HG02571 (cell line): ENCODE data around the gene CAT.
A peak's percentile ranks its signal among the peaks of the same experiment; 100 is the strongest.

Experiments used
- ATAC-seq: cut with Tn5 transposase; IDR thresholded peaks from one replicate; pipeline ENCODE4 v1.9.1; 2021; ENCODE audit warnings: mild to moderate bottlenecking, moderate library complexity; ENCODE audit not compliant: unreplicated experiment

CAT gene

DNA sequence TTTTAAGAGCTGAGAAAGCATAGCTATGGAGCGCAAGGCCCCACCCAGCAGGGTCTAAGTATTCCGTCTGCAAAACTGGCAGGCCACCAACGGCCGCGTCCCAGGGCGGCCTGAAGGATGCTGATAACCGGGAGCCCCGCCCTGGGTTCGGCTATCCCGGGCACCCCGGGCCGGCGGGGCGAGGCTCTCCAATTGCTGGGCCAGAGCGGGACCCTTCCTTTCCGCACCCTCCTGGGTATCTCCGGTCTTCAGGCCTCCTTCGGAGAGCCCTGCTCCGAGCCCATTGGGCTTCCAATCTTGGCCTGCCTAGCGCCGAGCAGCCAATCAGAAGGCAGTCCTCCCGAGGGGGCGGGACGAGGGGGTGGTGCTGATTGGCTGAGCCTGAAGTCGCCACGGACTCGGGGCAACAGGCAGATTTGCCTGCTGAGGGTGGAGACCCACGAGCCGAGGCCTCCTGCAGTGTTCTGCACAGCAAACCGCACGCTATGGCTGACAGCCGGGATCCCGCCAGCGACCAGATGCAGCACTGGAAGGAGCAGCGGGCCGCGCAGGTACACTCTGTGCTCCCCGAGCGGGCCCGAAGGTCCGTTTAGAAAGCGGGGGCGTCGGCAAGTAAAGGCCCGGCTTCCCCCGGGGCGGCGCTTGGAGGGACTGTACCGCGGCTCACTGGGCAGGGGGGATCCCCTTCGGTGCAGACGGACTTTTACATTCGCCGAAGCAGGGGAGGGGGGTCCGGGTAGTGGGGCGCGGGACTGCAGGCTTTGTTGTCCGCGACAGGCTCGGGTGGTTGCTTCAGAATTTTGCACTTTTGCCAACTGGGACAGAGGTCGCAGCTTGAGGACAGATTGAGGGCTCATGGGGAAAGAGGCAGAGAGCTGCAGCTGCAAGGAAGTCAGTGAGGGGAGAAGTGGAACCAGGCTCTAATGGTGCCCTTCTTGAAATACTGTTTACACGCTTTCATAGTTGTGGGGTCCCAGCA, at the start of gene CAT:
CAT (plus strand) TSS at position 406 of the 979 bp plus-strand sequence; CDS start at position 486, 80 bp downstream.
- ATAC-seq: peak; percentile 96

- no peak for ATAC-seq
Observed at GRCh38 chr11:34394771-34395300, 43.9 kb upstream of the CAT start.

DNA sequence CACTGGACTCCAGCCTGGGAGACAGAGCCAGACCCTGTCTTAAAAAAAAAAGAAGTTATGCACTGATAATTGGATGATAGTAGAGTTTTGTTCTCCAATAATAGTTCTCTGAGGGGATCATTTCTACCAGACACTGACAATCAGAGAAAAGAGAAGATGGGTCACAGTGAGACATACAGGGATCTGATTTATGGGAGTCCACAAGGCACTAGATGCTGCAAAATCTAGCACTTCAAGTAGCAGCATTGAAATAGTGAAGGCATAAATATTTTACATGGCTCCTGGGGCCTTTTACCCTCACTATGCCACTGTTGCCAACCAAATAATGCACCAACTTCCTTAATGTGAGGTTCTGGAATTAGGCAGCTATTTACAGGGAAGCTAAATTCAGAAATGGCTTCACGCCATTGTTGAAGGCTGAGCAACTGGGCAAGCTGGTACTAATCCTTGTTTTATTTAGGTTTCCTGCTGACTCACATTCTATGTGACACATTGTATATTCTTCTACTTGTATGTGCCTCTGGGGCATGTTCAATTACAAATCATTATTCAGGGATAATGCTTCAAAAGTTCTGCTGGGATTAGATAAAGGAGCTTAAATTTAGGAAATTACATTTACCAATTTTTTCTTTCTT, 42.7 kb upstream of the CAT start:
- no peak for ATAC-seq

- no peak for ATAC-seq
Observed at GRCh38 chr11:34397120-34397519, 41.6 kb upstream of the CAT start.

DNA sequence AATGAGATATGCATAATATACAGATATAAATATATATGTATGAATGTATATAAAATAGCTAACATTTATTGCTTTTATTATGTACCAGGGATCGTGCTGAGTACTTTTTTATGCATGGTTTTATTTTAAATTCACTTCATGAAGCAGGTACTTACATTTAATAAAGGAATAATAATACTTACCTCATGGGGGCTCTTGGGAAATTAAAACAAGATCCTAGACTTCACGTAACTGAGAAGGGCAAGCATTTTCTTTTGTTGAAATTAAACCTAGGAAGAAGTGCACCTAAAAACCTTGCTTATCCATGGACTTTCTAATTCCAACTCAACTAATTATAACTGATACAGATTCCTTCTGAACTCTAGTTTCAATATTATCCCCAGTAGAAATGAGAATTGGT, 40.9 kb upstream of the CAT start:
- no peak for ATAC-seq

- no peak for ATAC-seq
Observed at GRCh38 chr11:34403431-34403830, 35.3 kb upstream of the CAT start.

DNA sequence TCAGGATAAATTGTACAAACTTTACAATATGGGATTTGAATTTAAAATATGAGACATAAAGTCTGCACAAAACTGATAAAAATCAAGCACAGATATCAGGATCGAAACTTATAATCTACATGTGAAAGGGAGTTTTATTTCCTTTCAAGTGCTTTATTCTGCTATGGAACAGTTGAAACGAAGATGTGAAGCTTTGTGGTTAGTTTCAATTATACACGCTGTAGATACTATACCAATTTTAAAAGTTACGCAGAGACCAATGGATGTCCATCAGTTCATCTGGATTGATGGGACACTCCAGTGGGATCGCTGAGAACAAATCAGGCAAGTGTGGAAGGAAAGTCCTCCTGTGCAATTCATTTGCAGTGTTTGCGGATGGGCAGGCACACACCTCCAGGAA, 34.5 kb upstream of the CAT start:
- no peak for ATAC-seq

DNA sequence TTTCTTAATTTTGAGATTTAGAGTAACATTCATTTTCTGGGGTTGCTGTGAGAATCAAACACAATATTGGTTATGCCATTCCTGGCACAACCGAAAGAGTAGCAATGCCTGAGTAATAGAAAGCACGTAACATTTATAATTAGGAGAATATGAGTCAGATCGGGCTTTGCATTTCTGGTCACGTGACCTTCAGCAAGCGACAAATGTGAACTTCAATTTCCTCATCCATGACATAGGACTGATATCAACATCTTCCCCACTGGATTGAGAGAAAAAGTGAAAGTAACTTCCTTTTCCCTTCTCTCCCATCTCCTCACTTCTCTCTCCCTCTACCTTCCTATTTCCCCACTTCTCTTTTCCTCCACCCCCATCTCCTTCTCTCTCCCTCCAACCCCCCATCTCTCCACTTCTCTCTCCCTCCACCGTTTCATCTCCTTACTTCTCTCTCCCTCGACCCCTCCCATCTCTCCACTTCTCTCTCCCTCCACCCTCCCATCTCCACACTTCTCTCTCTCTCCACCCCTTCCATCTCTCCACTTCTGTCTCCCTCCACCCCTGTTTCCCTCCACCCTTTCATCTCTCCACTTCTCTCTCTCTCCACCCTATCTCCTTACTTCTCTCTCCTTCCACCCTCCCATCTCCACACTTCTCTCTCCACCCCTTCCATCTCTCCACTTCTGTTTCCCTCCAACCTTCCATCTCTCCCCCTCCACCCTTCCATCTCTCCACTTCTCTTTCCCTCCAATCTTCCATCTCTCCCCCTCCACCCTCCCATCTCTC, 33.5 kb upstream of the CAT start:
- no peak for ATAC-seq

GRCh38 chr11:34406413-34406812, 32.3 kb upstream of the CAT start:
- no peak for ATAC-seq

DNA sequence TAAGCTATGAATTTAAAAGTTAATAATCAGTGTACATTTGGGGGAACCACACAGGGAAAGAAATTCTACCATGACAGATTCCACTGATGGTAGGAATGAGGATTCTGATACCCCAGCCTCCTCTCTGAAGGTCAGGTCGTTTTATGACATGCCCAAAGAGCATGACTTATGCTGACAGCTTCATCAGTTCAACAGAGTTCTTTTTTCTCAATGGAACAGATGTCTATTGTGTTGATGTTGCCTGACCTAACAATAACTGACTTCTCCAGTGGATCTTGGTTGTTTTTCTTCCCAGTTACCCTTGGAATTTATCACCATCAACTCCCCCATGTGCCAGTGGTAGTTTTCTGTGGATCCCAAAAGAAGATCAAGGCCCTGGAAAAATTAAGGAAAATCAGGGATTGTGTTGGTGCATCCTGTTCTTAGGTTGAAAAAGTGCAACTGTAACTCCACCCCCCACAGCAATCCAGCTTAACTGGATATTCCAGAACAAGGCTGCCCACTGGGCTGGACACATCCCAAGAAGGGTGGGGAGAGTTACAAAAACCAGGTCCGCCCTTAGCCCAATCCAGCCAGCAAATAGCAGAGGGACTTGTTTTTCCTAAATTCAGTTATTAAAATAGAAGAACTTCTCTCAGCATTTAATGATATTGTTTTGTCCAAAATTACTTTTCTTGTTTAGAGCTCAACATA, 31.5 kb upstream of the CAT start:
- ATAC-seq: no peak

DNA sequence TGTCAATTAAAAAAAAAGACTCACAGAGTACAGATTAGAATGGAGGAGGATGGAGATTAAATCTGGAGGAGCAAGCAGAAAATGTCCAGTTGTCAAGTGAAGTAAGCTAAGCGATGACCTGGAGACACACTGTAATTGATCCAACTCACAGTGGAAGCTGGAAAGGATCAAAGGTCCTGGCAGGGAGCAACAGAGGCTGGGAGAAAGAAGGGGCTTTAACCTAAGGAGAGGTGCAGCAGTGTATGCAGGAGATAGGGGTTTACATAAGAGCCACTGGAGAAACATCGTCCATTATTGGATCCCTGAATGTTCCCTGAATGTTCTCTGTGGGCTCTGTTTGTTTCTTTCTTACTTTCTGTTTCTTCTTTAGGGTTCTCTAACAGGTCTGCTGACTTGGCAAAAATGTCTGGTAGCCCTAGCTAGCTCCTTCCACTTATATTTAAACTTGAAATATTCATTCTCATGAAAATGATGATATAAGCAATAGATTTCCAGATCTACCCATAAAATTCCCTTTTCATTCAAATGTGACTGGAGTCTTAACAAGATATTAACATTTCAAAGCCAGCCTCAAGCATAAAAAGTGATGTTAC, 30.1 kb upstream of the CAT start:
- no peak for ATAC-seq

- no peak for ATAC-seq
Observed at GRCh38 chr11:34411111-34411510, 27.6 kb upstream of the CAT start.

- ATAC-seq: no peak
Observed at GRCh38 chr11:34411791-34412190, 26.9 kb upstream of the CAT start.

GRCh38 chr11:34413263-34413662, 25.5 kb upstream of the CAT start:
- no peak for ATAC-seq

DNA sequence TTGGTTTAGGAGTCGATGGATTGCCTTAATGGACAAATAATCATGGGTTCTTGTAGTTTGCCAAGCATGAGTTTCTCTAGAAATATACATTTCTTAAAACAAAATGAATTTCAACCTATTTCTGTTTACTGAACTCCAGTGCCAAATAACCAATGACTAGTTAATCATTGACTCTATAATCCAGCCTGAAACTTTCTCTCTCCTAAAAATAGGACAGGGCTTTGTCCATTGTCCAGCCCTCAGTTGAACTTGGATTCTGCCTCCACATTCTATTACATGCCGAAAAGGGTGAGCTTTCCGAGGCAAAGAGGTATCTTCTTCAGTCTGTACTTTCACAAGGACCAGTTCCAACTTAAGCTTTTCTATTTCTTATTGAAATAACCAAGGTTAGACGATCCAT, 23.2 kb upstream of the CAT start:
- ATAC-seq: no peak

DNA sequence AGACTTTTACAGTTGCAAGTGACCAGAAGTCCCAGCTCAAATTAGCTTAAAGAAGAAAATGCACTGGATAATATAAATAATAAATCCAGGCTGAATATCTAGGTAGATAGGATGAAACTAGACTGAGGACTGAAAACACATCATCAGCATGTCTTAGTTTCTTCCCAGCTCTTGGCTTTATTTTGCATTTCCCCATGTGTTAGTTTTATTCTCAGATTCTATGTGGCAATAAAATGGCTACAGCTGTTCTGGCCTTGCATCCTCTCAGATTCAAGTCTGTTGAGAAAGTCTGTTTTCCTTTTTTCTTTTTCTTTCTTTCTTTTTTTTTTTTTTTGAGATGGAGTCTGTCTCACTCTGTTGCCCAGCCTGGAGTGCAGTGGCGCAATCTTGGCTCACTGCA, 22.6 kb upstream of the CAT start:
- no peak for ATAC-seq

- ATAC-seq: no peak
Observed at GRCh38 chr11:34416766-34417165, 22.0 kb upstream of the CAT start.

DNA sequence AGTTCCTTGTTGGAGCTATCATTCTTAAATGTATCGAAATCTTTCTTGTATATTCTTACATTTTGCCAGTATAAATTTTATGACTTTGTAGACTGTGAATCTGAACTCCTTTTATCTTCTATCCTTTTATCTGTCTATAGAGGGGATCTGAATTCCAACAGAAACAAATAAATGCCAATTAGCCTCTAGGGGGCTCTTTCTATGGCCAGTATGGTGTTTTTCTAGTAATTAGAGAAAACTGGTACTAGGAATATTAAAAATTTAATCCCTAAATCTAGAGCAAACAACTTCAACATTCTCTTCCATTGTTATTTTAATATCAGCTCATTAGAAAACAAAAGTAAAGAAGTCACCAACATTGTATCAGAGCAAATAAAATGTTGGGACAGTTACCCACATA, 21.5 kb upstream of the CAT start:
- no peak for ATAC-seq

DNA sequence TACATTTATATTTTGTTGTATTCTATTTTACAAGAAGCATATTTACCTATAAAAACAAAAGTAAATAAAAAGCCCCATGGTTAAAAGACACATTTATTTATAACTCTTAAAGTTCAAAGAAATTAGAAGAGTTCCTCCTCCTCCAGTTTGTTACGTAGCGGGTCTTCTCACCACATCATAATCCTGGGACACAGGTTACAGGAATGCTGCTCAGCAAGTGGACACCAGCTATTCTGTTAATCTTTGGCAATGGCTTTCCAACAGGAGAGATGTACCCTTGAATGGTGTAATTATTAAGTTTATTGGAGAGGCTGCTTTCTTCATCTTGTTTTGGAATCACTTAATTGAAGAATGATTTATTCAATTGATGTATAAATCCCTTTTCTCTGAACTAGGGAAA, 19.6 kb upstream of the CAT start:
- no peak for ATAC-seq

DNA sequence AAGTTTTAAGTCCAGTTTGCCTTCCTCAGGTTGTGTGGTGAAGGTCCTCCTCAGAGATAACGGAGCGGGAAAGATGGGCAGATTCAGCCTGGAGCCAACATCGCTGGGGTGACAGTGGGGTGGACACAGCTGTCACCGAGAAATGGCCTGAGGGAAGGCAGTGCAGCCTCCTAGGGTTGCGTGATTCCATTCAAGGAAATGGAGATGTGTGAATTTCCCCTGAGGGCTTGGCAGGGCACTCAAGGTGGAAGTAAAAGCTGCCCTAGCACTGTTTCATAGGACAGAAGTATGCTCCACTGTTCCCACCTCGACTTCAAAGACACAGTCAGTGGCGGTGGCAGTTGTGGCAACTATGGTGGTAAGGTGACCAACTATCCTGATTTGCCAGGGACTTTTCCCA, 15.4 kb upstream of the CAT start:
- no peak for ATAC-seq
